ENCODE measurements around the gene COL23A1.

COL23A1 gene

GRCh38 chr5:178431782-178432165 lies 158.4 kb downstream of the COL23A1 start:
- TF ChIP-seq CTCF (conservative IDR thresholded peaks at IDR 0.05): no peak
- H3K27ac ChIP-seq: no peak overlapping the region

GRCh38 chr5:178431063-178431781 lies 159.0 kb downstream of the COL23A1 start:
- no peak overlapping the region for H3K27ac ChIP-seq
- no peak for TF ChIP-seq CTCF (conservative IDR thresholded peaks at IDR 0.05)

GRCh38 chr5:178430186-178431062 lies 159.8 kb downstream of the COL23A1 start:
- H3K27ac ChIP-seq: no peak overlapping the region
- no peak for TF ChIP-seq CTCF (conservative IDR thresholded peaks at IDR 0.05)

GRCh38 chr5:178429491-178430185 lies 160.6 kb downstream of the COL23A1 start:
- TF ChIP-seq CTCF (conservative IDR thresholded peaks at IDR 0.05): no peak
- no peak overlapping the region for H3K27ac ChIP-seq

- H3K27ac ChIP-seq: no peak overlapping the region
- no peak for TF ChIP-seq CTCF (conservative IDR thresholded peaks at IDR 0.05)
Measured at GRCh38 chr5:178429156-178429468, 161.1 kb downstream of the COL23A1 start.

GRCh38 chr5:178428341-178429155 lies 161.6 kb downstream of the COL23A1 start:
- no peak overlapping the region for H3K27ac ChIP-seq
- TF ChIP-seq CTCF (conservative IDR thresholded peaks at IDR 0.05): no peak

Data from VCaP (cell line).